Gastroesophageal sphincter (tissue), 4 donors: Measurements from ENCODE around the gene PDCD4. TPM values are rescaled to one million over a fixed set of nuclear protein-coding genes. Genes with fewer than 3 reads are reported as not detected.
A peak's percentile ranks its signal among the peaks of the same experiment; 100 is the strongest.

Source experiments
- ATAC-seq: fragments of 150-250 bp; one replicate; pipeline ENCODE4 v1.9.1; 2016; ENCODE audit warnings: mild to moderate bottlenecking, moderate library complexity
- H3K27ac ChIP-seq, 4 donors: fragments of 200-600 bp; sonication (generic) in 3 of 4; 1 replicate in 3 of 4; 2 replicates in 1 of 4; pipeline ENCODE4 v1.5.1; 2016 to 2019
- H3K27me3 ChIP-seq: fragments of 200-600 bp; sonication (generic); one replicate; pipeline ENCODE4 v1.5.1; 2019
- H3K36me3 ChIP-seq, 2 donors: fragments of 200-600 bp; sonication (generic); one replicate each; pipeline ENCODE4 v1.5.1; 2019; ENCODE audit warnings: control low read depth in 1 of 2
- H3K4me1 ChIP-seq, 3 donors: fragments of 200-600 bp; sonication (generic); 1 replicate in 2 of 3; 2 replicates in 1 of 3; pipeline ENCODE4 v1.5.1; 2016 to 2019; ENCODE audit warnings: control low read depth in 2 of 3
- H3K4me3 ChIP-seq, 2 donors: fragments of 200-600 bp; sonication (generic); one replicate each; pipeline ENCODE4 v1.5.1; 2019; ENCODE audit warnings: mild to moderate bottlenecking in 1 of 2, moderate library complexity in 1 of 2
- H3K9me3 ChIP-seq, 3 donors: fragments of 200-600 bp; sonication (generic); one replicate each; pipeline ENCODE4 v1.5.1; 2017 to 2019; ENCODE audit warnings: control low read depth in 2 of 3
- EP300 ChIP-seq: sonication (generic); formaldehyde crosslinking; IDR thresholded peaks from one replicate; pipeline ENCODE4 v1.6.1; 2017; ENCODE audit warnings: antibody characterized with exemption, mild to moderate bottlenecking
- POLR2A ChIP-seq, 2 donors: fragments of 450-650 bp; IDR thresholded peaks; one replicate each; pipeline ENCODE4 v1.6.1; 2017; ENCODE audit warnings: antibody characterized with exemption in 2 of 2, mild to moderate bottlenecking in 2 of 2, moderate library complexity in 1 of 2
- POLR2AphosphoS5 ChIP-seq: sonication (generic); formaldehyde crosslinking; IDR thresholded peaks from one replicate; pipeline ENCODE4 v1.6.1; 2017; ENCODE audit warnings: antibody characterized with exemption
- WGBS, 2 donors: methylation state at CpG; one replicate each; pipeline ENCODE4 v1.1.5; 2018; ENCODE audit warnings: low coverage in 1 of 2; 5-methylcytosine and 5-hydroxymethylcytosine counted together
- total RNA-seq, 4 donors: library from RNA; depleted of rRNA; stranded (reverse); fragments of >200 nt; gene quantifications; one replicate each; pipeline ENCODE4 v1.1.0, GENCODE V29; 2016
- TF ChIP-seq, protein P1 (sequence below), 4 experiments: fragments of 200-600 bp in 2 of 4; fragments of 450-650 bp in 2 of 4; sonication (generic) in 1 of 4; IDR thresholded peaks; one replicate each; pipeline ENCODE4 v1.5.1; 2017 to 2019; ENCODE audit warnings: antibody characterized with exemption in 4 of 4, mild to moderate bottlenecking in 2 of 4, moderate library complexity in 2 of 4

PDCD4 gene
- total RNA-seq, 4 donors from 2014 or later: 69.1 to 74.6 (median 72.2) TPM

DNA sequence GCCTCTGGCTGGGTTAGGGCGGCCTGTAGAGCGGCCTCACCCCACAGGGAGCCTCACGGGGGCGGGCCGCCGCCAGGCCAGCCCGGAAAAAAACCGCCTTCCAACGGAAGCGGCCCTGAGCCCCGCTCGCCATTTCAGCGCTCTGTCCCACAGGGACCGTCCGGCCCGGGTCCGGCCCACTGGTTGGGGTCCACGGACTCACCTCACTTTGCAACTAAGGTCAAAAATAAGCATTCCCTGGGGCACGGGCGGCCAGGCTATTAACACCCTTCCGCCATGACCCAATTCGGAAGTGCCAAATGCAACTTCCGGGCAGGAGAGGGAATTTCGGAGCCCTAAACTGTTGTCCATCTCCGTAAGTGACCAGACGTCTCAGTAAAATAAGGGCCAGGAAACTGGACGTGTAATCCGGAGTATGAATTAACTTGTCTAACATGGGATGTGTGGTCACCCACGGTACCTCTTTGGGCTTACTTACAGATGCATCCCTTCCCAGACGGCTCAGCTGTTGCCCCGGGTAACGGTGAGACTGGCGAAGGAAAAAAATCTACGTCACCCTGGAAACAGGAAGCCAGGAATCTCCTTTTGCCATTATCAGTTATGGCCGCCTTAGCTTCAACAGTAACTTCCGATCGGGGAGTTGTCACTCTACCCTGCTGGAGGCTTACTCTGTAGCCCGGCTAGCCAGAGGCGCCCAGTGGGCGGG, 47.1 kb downstream of the PDCD4 start, which contains the start of gene BBIP1:
Gene BBIP1, minus strand, starts transcription at position 538 of the 706 bp plus-strand sequence. CDS start 1,023 bp downstream, outside the sequence.
- no peaks in the 10 kb centered on the region for H3K27me3 ChIP-seq
- H3K4me1 ChIP-seq: peaks cover 5 to 47% (median 11%) of the 10 kb centered on the region in 3 donors
- WGBS, 2 donors: 0% methylated on average over 6 to 8 of the region's 40 CpGs
- TF ChIP-seq POLR2A (IDR thresholded peaks at IDR 0.05) (peak; percentile 68), EP300 (peak; percentile 21), POLR2AphosphoS5 (peak; percentile 75)
- TF ChIP-seq, protein P1, sequence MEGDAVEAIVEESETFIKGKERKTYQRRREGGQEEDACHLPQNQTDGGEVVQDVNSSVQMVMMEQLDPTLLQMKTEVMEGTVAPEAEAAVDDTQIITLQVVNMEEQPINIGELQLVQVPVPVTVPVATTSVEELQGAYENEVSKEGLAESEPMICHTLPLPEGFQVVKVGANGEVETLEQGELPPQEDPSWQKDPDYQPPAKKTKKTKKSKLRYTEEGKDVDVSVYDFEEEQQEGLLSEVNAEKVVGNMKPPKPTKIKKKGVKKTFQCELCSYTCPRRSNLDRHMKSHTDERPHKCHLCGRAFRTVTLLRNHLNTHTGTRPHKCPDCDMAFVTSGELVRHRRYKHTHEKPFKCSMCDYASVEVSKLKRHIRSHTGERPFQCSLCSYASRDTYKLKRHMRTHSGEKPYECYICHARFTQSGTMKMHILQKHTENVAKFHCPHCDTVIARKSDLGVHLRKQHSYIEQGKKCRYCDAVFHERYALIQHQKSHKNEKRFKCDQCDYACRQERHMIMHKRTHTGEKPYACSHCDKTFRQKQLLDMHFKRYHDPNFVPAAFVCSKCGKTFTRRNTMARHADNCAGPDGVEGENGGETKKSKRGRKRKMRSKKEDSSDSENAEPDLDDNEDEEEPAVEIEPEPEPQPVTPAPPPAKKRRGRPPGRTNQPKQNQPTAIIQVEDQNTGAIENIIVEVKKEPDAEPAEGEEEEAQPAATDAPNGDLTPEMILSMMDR (IDR thresholded peaks at IDR 0.05): peak in 2 of 4 experiments; percentile 3 to 12
- H3K36me3 ChIP-seq: peaks cover 0 to 6% of the 10 kb centered on the region in 2 donors
- ATAC-seq: peak; percentile 96
- peak within 1 kb of the TSS; percentile 90 to 99 (median 98) for H3K27ac ChIP-seq
- peak within 1 kb of the TSS; percentile 62 to 77 for H3K4me3 ChIP-seq
- no peaks in the 10 kb centered on the region for H3K9me3 ChIP-seq

- Histone ChIP-seq H3K4me1 (peaks cover 8 to 53% (median 11%) of the 10 kb centered on the region in 3 donors), H3K27me3 (no peaks in the 10 kb centered on the region), H3K9me3 (no peaks in the 10 kb centered on the region), H3K4me3 (peak within 1 kb of the TSS; percentile 62 to 77), H3K36me3 (peaks cover 0 to 3% of the 10 kb centered on the region in 2 donors), H3K27ac (peak within 1 kb of the TSS; percentile 90 to 99 (median 98))
- peak; percentile 56 for ATAC-seq
- TF ChIP-seq, protein P1 (IDR thresholded peaks at IDR 0.05): peak in 3 of 4 experiments; percentile 34 to 54 (median 44)
- TF ChIP-seq POLR2AphosphoS5 (peak; percentile 82), EP300 (no peak), POLR2A (IDR thresholded peaks at IDR 0.05) (peak; percentile 83 to 84)
- 0% methylated on average over 5 to 8 of the region's 61 CpGs for WGBS, 2 donors
Observed at GRCh38 chr10:110919349-110919931, 47.7 kb downstream of the PDCD4 start, which contains the start of gene SHOC2. SHOC2 (plus strand) TSS chr10:110919604; CDS start chr10:110964359, 44,755 bp downstream.

DNA sequence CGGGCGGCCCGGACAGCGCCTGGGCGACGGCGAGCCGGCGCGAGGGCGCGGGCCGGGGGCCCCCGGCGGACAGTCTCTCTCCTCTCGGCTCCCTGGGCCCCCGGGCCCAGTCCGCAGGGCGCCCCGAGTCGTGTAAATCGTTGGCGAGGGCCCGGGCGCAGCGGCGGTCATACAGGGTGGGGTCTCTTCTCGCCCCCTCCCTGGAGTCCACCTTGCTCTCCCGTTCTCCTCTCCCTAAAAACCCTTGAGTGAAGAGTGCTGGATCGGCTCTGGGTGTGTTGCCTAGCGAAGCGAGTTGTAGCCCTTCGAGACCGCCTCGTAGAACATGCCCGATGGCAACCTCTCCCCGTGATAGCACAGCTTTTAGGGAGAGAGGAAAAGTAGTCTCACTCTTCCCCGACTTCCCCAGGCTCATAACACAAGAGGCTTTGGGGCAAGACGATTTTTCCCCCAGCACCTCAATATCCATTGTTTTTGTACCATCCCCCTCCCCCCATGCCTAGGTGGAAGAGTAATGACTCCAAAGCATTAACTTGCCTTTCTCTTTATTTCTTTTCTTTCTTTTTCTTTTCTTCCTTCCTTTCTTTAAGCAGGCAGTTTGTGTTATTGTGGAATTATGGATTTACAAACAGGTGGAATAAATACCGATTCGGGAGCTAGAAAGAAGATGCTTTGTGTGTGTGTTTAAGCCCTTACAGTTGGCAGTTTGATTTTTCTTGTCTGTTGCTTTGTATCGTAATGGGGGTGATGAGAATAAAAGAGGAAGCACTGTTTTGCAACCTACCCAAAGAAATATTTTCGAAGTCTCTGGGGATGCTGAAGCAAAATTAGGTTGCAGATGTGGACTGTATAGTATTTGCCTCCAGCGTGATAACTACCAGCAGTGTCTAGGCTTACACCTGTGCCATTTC, 48.5 kb downstream of the PDCD4 start:
- ATAC-seq: no peak
- Histone ChIP-seq H3K27ac (peak overlapping the region; percentile 62 to 99 (median 98)), H3K27me3 (no peaks in the 10 kb centered on the region), H3K9me3 (no peaks in the 10 kb centered on the region), H3K4me1 (peaks cover 8 to 61% (median 11%) of the 10 kb centered on the region in 3 donors), H3K36me3 (no peaks in the 10 kb centered on the region), H3K4me3 (peak overlapping the region; percentile 62 to 77)
- TF ChIP-seq, protein P1 (IDR thresholded peaks at IDR 0.05): no peak
- WGBS, 2 donors: 0 to 2% methylated on average over 5 to 8 of the region's 44 CpGs

DNA sequence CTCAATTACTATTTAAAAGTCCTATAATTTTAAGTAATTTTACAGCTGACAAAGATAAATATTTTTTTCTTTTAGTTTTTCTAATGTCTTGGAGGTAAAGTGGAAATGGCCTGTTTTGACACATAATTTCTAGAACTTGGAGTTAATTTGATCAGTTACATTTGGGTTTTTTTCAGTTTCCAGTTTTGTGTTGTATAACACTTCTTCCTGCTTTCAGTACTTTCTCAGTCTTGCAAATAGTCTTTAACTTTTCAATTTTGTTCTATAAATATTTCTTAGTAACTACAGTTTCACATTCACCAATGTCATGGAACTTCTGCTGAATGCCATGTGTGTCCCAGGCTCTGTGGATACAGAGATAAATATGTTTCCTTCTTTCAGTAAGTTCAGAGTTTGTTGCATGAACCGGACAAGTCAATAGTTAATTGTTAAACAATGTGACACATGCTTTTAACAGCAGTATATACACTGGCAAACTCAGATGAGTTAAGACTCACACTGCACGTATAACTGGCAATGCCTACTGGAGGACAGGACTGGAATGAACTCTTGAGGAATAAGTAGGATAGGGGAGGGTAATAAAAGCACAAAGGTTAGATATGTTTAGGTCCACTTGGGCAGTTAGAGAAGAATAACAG, 52.2 kb downstream of the PDCD4 start:
- no peak for ATAC-seq
- 15 to 44% methylated on average over 1 to 2 of the region's 2 CpGs for WGBS, 2 donors
- H3K27ac ChIP-seq: no peak overlapping the region
- H3K27me3 ChIP-seq: no peaks in the 10 kb centered on the region
- H3K9me3 ChIP-seq: no peaks in the 10 kb centered on the region
- no peak overlapping the region for H3K4me3 ChIP-seq
- peaks cover 3 to 67% (median 7%) of the 10 kb centered on the region in 3 donors for H3K4me1 ChIP-seq
- TF ChIP-seq, protein P1 (IDR thresholded peaks at IDR 0.05): no peak
- no peak for TF ChIP-seq EP300
- no peak for TF ChIP-seq POLR2AphosphoS5
- H3K36me3 ChIP-seq: no peaks in the 10 kb centered on the region
